Epithelial cell of proximal tubule (primary cell): ENCODE results near the gene ARHGEF16. TPM values are rescaled to one million over a fixed set of nuclear protein-coding genes. Genes with fewer than 3 reads are reported as not detected.

Source experiments
- DNase-seq: peaks from one replicate; pipeline ENCODE4 v3.0.0-alpha.2; 2011; ENCODE audit warnings: low read depth
- H3K4me3 ChIP-seq: 2 replicates; pipeline ENCODE4 v1.5.1; 2011; ENCODE audit warnings: low read depth, mild to moderate bottlenecking, low read length
- total RNA-seq: library from RNA; depleted of rRNA; stranded (reverse); fragments of >200 nt; gene quantifications from 2 replicates; pipeline ENCODE4 v1.2.3, GENCODE V29; 2015
- TF ChIP-seq, protein P1 (sequence below): conservative IDR thresholded peaks from 2 replicates; pipeline ENCODE4 v1.5.1; 2012; ENCODE audit warnings: low read depth, mild to moderate bottlenecking, low read length

ARHGEF16 gene
- total RNA-seq, 1 donor from 2014 or later: 36.6 TPM

DNA sequence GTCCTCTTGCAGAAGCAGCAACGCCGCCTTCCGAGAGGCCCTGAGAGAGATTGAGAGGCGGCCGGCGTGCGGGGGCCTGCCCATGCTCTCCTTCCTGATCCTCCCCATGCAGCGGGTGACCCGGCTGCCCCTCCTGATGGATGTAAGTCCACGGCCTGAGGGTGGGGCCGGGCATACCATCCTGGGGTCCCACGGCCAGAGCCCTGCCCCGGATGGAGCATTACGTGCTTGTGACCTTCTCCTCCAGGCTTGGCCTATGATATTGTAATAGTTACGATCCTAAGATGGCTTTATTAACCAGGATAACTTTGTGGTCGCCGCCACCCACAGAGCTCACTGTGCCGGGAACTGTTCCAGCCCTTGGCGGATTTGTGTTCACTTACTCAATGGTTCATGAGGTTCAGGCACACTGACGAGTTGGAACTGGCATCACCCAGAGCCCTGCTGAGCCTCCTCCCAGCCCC, 18.9 kb downstream of the ARHGEF16 start:
- TF ChIP-seq, protein P1, sequence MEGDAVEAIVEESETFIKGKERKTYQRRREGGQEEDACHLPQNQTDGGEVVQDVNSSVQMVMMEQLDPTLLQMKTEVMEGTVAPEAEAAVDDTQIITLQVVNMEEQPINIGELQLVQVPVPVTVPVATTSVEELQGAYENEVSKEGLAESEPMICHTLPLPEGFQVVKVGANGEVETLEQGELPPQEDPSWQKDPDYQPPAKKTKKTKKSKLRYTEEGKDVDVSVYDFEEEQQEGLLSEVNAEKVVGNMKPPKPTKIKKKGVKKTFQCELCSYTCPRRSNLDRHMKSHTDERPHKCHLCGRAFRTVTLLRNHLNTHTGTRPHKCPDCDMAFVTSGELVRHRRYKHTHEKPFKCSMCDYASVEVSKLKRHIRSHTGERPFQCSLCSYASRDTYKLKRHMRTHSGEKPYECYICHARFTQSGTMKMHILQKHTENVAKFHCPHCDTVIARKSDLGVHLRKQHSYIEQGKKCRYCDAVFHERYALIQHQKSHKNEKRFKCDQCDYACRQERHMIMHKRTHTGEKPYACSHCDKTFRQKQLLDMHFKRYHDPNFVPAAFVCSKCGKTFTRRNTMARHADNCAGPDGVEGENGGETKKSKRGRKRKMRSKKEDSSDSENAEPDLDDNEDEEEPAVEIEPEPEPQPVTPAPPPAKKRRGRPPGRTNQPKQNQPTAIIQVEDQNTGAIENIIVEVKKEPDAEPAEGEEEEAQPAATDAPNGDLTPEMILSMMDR: no peak
- DNase-seq: no peak
- H3K4me3 ChIP-seq: no peak overlapping the region

- H3K4me3 ChIP-seq: no peak overlapping the region
- DNase-seq: no peak
- TF ChIP-seq, protein P1: no peak
Observed at GRCh38 chr1:3474016-3474415, 19.6 kb downstream of the ARHGEF16 start.

DNA sequence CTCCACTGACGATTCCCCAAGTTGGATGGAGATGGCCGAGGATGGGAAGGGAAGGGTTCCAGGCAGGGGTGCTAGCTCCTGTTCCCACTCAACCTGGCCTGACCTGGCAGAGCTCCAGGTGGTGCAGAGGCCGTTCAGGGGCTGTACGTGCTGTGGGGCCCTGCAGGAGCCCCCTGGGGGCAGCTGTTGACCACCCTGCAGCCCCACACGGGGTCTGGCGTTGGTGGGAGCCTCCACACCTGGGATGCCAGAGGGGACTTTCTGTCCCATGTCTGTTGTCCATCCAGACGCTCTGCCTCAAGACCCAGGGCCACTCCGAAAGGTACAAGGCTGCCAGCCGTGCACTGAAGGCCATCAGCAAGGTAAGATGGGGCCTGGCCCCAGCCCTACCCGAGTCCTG, 20.0 kb downstream of the ARHGEF16 start:
- DNase-seq: no peak
- TF ChIP-seq, protein P1: no peak
- H3K4me3 ChIP-seq: no peak overlapping the region

DNA sequence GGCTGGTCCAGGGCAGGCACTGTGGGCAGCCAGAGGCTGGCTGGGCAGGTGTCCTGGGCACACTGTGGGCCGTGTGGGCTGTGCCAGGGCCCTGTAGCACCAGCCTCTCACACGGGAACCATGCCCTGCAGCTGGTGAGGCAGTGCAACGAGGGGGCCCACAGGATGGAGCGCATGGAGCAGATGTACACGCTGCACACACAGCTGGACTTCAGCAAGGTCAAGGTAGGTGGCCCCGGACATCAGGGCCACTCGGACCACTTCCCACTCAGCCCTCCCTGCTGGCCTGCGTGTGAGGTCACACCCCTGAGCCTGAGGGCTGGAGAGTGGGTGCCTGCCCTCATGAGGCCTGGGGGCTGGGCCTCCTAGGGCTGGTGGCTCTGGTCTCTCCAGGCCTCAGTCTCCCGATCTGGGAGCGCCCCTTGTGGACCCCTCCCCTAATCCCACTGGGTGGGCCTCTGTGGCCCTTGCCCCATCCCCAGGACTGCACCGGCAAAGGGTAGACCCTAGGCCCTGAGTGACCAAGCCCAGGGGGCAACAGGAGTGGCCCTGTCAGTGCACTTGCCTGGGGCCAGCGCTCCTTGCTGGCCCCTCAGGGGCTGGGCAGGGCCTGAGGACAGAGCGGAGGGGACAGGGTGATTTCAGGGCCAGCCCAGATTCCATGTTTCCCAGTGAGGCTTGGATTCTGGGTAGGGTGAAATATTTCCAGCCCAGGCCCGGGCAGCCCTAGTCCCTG, 21.5 kb downstream of the ARHGEF16 start:
- TF ChIP-seq, protein P1: no peak
- no peak for DNase-seq
- H3K4me3 ChIP-seq: no peak overlapping the region

DNA sequence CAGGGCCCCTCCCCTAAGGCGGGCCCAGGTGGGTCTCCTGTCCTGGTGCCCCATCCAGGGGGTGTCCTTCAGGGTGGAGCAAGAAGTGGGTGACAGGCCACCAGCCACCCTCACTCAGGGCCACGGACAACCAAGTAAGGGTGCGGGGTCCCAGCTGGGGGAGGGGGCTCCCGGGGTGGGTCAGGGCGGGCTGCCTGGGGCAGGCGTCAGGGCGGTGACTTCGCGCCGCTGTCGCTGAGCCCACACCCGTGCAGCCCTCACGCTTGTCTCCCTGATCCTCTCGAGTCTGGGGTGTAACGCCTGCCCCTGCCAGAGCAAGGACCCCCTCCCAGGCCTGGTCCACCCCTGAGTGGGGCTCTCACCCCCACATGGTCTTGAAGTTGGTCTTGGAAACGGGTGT, 22.2 kb downstream of the ARHGEF16 start:
- TF ChIP-seq, protein P1: no peak
- no peak for DNase-seq
- H3K4me3 ChIP-seq: no peak overlapping the region

DNA sequence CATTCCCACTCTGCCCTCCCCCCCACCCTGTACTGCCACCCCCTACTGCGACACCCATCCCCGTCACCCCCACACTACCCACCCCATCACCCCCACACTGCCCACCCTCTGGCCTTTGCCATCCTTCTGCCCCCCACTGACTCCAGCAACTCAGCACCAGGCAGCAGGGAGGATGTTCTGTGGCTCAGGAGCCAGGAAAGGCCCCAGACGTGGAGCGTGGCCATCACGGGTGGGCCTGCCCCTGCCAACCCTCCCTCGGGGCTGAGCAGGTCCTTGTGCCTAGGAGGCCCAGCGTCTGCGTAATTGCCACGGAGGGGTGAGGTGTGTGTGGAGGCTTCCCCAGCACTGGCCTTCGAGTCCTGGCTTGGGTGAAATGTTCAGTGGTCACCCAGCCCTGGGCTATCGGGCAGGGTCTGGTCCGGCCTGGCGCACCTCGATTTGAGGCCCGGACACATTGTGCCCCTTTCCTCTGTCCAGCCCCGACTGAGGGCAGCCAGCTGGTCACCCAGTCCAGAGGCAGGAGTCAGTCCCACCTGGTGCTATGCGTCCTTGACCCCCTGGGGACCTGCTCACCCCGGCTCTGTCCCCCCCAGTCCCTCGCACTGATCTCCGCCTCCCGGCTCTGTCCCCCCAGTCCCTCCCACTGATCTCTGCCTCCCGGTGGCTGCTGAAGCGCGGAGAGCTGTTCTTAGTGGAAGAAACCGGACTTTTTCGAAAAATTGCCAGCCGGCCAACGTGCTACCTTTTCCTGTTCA, 23.0 kb downstream of the ARHGEF16 start:
- TF ChIP-seq, protein P1: no peak
- no peak for DNase-seq
- H3K4me3 ChIP-seq: no peak overlapping the region
